Putamen (tissue), 1 donor: ENCODE measurements around the gene SLC6A7.

ENCODE experiments used
- DNase-seq: peaks from one replicate; pipeline ENCODE4 v3.0.0-alpha.2; 2016; ENCODE audit warnings: low spot score

The SLC6A7 gene

DNA sequence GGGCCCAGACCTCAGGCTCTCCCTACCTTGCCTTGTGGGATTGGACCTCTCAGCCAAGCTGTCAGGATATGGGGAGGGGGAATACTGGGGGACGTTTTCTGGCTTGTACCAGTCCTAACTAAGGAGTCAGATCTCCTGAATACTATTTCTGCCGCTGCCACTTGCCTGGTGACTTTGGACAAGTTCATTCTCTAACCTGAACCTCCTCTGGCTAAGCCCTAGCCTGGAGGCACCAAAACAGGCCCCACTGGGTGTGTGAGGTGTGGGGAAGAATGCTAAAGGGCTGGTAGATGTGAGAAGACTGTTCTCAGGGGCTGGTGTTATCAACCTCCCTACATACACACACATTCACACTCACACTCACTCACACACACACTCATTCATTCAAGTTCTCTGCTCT, 1.1 kb downstream of the SLC6A7 start:
- DNase-seq, result no peak

DNA sequence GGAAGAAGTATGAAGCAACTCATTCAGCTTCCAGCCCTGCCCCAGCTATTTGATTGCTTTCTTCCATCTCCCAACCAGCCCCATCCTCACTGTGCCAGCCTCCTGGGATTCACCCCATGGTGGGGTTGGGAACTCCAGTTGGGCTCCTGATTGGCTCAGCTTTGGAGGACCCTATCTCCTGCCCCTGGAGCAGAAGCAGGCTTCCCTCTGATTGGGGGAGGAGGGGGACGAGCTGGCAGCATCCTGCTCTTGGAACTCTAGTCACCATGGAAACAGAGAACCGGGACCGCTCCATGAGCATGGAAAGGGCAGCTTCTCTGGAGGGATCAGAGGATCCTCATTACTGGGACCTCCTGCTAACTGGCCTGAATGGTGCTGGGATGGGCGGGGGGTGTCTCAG, 2.6 kb downstream of the SLC6A7 start:
- no peak for DNase-seq

DNA sequence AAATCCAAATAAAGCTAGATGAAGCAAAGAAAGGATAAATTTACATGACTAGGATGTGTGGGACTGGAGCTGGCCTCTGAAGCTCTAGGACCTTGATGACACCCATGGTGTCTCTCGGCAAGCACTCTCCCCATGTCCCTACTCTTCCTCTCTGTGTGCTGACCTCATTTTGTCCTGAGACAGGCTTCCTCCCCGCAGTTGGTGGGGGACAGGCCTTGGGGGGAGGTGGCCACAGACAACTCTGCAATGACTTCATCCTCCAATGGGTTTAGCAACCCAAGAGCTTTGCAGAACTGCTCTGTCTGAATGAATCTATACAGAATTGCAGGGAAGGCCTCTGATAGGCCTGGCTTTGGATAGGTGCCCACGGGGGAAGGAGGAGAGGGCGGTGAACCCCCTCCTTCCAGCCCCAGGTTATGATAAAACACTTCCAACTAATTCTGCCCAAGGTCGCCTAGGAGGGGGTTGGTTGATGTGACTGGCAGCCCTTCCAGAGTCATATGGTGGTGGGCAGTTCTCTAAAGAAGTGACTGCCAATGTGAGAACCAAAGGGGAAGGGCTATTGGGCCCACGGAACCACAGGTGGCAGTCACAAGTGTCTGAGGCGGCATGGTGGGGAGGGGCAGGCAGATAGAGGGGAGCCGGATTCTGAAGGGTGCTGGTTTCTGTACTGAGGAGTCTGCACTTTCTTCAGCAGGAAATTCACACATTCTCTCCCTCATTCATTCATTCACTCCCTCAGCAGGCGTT, 6.0 kb downstream of the SLC6A7 start:
- DNase-seq, result no peak

DNA sequence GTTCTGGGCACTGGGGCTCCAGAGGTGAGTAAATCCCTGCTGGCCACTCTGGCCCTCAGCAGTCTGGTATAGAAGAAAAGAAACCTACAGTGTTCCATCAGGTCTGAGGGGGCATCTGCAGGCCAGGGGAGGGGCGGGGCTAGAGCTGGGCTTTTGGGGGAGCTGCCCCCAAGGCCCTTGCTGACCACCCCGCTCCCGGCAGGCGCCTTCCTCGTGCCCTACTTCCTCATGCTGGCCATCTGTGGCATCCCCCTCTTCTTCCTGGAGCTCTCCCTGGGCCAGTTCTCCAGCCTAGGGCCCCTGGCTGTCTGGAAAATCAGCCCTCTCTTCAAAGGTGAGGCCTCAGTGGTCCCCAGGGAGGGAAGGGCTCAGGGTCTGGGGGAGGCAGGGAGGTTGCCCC, 6.7 kb downstream of the SLC6A7 start:
- no peak for DNase-seq

DNA sequence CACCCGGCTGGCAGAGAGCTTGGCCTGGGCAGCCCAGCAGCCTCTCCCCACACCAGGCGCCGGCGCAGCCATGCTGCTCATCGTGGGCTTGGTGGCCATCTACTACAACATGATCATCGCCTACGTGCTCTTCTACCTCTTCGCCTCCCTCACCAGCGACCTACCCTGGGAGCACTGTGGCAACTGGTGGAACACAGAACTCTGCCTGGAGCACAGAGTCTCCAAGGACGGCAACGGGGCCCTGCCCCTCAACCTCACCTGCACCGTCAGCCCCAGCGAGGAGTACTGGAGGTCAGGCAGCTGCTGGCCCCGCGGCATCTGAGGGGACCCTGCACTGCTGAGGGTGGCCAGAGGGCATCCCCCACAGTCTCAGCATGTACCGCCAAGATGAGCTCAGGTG, 7.1 kb downstream of the SLC6A7 start:
- DNase-seq, result no peak

DNA sequence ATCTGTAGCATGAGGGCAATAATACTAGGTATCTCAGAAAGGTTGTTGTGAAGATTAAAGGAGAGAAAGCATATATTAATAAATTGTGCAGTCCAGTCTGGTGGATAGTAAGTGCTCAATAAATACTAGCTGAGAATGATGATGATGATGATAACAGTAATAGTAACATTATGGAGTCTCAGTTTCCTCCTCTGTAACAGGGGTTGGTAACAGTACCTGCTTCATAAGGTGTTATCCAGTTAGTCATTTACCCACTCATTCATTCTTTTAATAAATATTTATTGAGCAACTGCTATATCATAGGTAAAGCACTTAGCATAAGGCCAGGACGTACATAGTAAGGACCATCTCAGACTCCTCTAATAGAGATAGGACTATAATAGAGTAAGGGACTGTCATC, 7.6 kb downstream of the SLC6A7 start:
- DNase-seq, result no peak

DNA sequence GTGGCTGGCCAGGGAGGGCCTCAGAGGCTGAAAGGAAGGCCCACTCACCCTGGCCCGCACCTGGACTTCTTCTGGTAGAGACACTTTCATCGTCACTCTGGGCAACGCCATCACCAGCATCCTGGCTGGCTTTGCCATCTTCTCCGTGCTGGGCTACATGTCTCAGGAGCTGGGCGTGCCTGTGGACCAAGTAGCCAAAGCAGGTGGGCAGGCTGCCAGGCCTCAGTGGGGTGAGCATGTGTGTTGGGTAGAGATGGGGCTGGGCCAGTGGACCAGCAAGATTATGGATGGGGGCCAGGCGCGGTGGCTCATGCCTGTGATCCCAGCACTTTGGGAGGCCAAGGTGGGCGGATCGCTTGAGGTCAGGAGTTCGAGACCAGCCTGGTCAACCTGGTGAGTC, 12.6 kb downstream of the SLC6A7 start:
- DNase-seq, result no peak

DNA sequence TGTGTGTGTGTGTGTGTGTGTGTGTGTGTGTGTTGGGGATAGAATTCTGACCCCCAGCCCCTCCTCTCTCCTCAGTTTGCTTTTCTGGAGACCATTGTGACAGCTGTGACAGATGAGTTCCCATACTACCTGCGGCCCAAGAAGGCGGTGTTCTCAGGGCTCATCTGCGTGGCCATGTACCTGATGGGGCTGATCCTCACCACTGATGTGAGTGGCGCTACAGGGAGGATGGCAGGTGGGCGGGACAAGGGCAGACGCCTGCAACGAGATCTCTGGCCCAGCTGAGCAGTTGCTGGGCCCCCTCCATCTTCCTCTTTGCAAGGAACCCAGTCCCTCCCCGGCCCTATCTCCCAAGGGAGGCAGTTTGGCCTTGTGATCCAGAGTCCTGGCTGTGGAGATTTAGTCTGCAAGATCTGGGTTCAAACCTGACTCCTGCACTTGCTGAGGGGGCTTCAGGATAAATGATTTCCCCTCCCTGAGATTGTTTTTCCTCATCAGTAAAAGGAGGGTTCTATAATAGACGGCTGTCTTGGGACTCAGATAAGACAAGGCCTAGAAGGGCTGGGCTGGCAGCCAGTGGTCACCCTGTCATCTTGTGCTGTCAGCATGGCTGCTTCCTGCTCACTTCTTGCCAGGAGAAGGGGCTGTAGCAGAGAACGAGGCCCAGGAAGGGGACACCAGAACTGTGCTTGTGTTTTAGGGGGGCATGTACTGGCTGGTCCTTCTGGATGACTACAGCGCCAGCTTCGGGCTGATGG, 14.1 kb downstream of the SLC6A7 start:
- DNase-seq, result no peak

DNA sequence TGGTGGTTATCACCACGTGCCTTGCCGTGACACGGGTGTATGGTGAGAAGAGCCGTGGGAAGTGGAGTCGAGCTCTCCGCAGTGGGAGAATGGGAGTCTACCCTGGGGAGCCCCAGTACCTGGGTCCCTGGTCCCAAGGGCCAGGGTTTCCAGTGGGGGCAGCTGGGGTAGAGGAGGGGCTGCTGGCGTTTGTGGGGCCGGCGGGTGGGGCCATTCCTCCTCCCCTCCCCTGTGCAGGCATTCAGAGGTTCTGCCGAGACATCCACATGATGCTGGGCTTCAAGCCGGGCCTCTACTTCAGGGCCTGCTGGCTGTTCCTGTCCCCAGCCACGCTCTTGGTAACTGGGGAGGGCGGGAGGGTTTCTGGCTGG, 14.7 kb downstream of the SLC6A7 start:
- no peak for DNase-seq

DNA sequence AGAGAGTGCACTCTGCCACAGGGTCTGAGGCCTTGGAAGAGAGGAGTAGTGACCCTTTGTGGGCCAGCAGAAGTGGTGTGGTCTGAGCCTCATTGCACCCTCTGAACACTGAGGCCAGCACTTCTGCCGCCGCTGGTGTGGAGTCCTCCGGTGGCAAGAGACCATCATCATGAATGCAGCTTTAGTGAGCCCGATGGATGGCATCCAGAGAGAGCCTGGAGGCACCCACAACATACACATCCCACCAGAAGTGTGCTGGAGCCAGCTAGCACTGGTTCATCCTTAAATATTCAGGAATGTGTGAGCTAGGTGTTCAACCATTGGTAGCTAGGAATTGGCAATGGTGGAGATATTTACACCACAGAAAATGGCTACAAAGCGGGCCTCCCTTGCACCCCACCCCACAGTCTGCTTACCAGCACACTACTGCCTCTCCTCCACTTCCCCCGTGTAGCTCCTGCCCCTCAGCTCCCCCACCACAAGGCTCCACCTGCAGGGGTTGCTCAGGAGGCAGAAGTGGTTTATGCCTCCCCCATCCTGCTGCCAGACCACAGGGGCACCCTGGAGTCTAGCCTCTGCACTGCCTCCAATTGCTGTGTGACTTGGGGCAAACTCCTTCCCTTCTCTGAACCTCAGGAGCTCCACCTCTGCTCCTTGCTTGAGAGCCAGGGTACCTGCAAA, 16.4 kb downstream of the SLC6A7 start:
- DNase-seq, result no peak

DNA sequence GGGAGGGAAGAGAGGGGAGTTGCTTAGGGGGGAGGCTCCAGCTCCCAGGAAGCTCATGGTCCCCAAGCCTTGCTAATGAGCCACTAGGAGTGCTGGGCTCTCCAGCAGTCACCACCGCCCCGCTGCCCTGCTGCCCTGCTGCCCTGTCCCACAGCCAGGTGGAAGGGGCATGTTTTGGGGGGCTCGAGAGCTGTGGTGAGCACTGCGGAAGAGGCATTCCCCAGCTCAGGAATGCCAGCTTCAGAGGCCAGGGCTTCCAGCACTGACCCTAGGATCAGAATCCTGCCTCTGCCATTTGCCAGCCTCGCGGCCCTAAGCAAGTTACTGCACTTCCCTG, 16.9 kb downstream of the SLC6A7 start:
- DNase-seq, result no peak

DNA sequence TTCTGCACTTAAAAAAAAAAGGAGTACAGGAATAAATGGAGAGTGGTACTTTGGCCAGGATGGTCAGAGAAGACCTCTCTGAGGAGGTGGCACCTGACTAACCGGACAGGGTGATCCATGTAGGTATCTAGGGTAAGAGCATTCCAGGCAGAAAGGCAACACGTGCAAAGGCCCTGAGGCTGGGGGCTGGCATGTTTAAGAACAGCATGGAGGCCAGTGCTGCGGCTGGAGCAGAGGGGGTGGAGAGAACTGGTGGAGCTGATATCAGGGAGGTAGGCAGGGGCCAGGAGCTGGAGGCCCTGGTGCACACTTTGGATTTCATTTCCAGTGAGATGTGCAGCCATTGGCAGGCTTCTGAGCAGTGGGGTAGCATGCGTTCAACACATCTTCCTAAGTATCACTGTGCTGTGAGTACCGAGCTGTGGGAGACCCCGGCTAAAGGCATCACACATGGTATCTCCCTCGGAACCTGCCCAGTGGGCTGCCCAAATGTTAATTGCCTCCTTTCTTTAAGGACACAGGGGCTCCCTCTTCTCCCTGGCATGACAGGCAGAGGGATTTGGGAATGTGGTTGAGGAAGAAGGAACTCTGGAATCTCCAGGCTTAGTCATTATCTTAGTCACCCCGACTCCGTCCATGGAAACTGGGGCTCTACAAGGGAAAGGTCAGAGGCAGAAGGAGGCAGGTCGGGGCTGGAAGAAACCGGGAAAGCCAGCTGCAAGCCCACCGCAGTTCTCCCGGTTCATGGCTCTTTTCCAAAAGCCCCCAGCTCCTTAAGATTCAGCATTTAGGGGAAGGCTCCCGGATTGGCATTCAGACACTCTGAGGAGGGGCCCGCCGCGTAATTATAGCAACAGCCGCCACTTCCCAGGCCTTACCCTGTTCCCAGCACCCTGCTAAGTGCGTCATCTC, 18.6 kb downstream of the SLC6A7 start:
- no peak for DNase-seq

DNA sequence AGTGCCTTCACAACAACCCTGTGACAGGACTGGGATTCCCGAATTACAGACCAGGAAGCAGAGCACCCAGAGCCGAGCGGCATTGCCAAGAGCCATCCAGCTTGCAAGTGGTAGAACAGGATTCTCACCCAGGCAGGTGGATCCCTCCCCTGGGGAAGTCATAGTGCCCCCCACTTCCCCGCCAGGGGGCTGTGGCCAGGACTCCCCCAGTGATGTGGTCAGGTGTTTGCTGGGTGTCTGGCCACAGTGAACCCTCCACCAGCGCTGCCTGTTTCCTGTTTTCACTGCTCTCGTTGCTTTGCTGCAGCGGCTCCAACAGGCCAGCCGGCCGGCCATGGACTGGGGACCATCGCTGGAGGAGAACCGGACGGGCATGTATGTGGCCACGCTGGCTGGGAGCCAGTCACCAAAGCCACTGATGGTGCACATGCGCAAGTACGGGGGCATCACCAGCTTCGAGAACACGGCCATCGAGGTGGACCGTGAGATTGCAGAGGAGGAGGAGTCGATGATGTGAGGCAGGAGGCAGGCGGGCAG, 19.3 kb downstream of the SLC6A7 start:
- DNase-seq, result no peak

DNA sequence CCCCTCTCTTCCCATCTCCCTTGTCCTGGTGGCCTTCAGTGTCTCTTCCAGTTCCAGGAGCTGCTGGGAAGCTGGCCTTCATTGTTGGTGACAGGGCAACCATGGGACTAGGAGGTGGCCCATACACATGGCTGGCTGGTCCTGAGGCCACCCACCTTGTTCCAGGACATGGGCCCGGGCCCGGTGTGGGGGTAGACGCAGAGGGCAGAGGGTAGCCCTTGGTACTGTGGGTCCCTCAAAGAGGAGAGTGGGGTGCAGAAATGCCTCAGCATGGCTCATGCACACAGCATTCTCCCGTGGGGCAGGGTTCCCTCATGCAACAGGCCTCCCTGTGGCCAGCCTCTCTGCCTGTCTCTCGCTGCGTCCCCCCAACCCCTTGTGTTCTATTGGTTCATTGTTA, 20.8 kb downstream of the SLC6A7 start:
- DNase-seq, result no peak

DNA sequence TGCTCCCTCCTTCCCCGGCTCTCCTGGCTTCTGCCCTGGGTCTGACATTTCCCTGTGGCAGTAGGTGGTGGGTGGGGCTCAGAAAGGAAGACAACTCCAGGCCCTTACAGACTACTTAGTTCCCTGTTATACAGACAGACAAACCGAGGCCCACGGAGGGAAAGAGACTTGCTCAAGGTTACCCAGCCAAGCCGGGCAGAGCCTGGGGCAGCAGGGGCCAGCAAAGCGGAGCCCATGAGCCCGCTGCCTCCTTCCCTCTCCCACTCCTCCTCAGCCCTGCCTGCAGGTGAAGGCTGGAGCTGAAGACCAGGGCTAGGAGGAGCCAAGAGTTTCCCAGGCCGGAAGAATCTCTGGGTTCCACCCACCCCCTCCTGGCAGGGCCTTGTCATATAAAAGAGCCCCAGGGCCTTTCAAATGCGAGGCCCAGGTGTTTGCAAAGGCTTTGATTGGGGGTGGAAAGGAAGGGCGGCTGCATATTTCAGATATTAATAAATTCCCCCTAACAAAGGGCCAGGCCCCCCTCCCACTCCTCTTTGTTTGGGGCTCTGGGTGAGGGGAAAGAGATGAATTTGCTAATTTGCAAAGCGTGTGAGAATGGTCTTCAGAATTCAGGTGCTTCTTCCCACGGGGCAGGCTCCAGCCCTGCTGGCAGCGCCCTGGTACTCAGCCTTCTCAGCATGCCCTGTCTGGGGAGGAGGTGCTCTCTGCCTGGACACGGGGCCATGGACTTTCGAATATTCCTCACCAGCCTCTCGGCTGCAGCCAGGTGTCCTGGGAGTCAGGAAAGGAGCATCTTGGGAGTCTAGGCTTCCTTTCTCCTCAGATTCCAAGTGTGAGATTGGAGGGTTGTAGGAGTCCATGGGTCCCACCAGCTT, 21.5 kb downstream of the SLC6A7 start:
- no peak for DNase-seq

DNA sequence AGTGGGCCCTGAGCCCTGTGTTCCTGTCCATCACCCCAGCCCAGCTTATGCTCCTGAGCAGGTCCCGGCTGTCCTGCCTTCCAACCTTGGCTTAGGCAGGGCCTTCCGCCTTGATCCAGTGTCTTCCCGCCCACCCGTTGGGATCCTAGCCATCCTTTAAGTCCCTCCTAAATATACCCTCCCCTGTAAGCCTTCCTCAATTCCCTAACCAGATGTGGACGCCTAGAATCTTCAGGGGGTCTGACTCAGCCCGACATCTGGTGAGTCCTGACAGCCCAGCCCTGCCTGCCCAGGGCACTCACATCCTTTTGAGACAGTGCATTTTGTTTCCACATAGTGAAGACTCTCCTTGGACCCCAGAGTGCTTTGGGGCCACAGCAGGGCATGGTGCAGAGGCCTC, 23.7 kb downstream of the SLC6A7 start:
- no peak for DNase-seq

DNA sequence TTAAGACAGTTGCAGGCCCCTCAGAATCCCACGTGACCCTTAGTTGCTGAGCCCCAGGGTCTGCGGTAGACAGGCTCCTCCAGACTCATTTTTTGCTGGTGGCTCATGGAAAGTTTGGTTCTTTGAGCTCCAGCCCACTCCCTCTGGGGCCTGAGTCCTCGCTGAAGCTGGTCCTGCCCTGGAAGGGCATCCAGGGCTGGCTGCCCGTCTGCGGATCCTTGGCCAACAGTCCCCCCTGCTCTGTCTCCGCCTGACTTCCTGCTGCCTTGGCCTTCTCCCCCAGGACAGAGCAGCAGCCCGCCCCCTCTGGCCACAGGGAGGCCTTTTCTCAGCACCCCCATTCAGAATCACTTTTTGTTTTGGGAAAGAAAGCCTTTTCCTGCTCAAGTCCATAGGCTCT, 24.4 kb downstream of the SLC6A7 start:
- DNase-seq, result no peak

DNA sequence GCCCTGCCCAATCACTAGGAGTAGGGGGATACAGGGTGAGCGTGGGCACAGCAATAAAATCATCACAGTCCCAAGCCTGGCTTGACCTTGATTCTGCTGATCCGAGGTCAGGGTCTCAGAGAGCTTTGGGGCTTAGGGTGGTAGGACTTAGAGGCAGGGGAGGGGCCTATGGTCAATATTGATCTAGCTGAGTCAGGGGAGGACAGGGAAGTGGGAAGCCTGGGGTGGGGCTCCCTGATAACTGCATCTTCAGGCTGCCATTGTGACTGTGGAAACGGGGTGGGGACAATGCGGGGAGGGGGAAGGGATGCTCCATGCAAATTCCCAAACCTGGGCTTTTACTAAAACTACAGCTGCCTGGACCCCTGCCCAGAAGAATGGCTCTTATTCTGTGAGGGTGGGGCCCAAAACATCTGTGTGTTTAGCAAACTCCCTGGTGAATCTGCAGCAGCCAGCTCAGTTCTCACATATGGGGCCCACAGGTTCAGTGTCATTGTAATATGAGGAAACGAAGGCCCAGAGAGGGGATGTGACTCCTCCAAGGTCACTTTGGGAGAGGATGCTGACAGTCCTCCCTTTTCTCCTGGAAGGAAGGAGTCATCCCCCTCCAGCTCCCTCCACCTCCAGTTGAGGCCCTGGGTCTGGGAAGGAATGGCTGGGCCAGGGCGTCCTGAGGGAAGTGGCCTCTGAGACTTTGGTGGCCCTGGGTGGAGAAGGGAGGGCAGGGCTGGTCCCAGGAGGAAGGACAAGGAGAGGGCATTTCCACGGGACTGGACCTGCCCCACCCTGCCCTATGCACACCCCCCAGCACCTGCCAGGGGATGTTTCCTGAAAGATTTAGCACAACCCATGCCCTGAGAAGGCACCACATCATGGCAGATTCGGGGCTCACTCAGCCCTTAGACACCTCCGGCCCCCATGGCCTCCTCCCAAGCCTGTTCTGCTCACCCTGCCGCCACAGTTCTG, 26.4 kb downstream of the SLC6A7 start:
- no peak for DNase-seq

DNA sequence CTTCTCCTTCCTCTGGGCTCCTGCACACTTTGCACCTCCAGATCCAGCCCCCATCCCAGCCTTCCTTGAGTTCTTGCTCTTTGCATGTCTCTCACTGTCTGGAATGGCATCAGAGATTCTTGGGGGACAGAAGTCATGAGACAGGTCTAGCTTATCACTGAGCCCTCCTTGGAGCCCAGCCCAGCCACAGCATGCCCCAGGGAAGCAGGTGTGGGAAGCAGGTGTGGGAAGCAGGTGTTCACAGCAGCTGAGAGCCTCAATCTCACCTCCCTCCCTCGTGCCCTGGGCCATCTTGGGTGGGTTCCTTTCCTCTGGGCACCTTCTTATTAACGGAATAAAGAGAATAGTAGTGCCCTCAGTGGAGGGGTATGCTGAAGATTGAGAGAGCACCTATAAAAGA, 27.2 kb downstream of the SLC6A7 start:
- no peak for DNase-seq
